ENCODE measurements around the gene PRKCB.

GRCh38 chr16:23857256-23857880, 21.6 kb downstream of the PRKCB start:
- TF ChIP-seq CTCF (IDR thresholded peaks at IDR 0.05) (no peak), POLR2A (IDR thresholded peaks at IDR 0.05) (no peak)

Measured in upper lobe of left lung (tissue), 4 donors.